HepG2 (cell line): Measurements from ENCODE around the gene TECTA. TPM values are rescaled to one million over a fixed set of nuclear protein-coding genes. Genes with fewer than 3 reads are reported as not detected.

Experiments
- ATAC-seq: fragments of 200-7000 bp; cut with Tn5 transposase; 3 replicates; pipeline ENCODE4 v1.9.1; 2020; ENCODE audit warnings: mild to moderate bottlenecking, moderate library complexity
- BruUV-seq: library from RNA; stranded (reverse); fragments of 400-500 nt; replicated peaks from 2 replicates; lab custom pipeline; 2021; lab: Mats Ljungman, UMichigan
- CTCF ChIA-PET: fragments of 300-600 bp; formaldehyde crosslinking; extraction: SDS; loops from one replicate; lab custom pipeline; 2021; ENCODE audit warnings: low total read pairs, inconsistent platforms, low intra/inter-chr PET ratio; lab: Yijun Ruan, JAX
- POLR2A ChIA-PET: fragments of 350-600 bp; sonication (Branson Sonifier 250); formaldehyde crosslinking; loops from one replicate; lab custom pipeline; 2020; ENCODE audit warnings: antibody characterized with exemption, inconsistent platforms; lab: Yijun Ruan, JAX
- DNase-seq: peaks from one replicate; pipeline ENCODE4 v3.0.0-alpha.2; 2015; ENCODE audit warnings: low spot score
- FAIRE-seq: peaks from 3 replicates; lab custom pipeline; 2011; peaks lifted over from hg19 to GRCh38; lab: Jason Lieb, UNC
- H2AFZ ChIP-seq: one replicate; pipeline ENCODE4 v1.6.1; 2011; ENCODE audit warnings: low read length, inconsistent platforms
- H3K27ac ChIP-seq: fragments of 300-600 bp; 3 replicates; pipeline ENCODE4 v1.8.0; 2011; ENCODE audit warnings: mixed run types, mild to moderate bottlenecking, mixed read lengths, low read length, inconsistent platforms; ENCODE audit not compliant: insufficient read depth; ENCODE audit errors: extremely low read length
- H3K27me3 ChIP-seq, 2 experiments: fragments of 200-600 bp in 1 of 2; 2 replicates in 1 of 2; 3 replicates in 1 of 2; pipeline versions ENCODE4 v1.6.0 to v1.8.0; 2011; ENCODE audit warnings: low read length in 2 of 2, mild to moderate bottlenecking in 2 of 2, moderate library complexity in 2 of 2, inconsistent platforms in 1 of 2; ENCODE audit not compliant: insufficient read depth in 2 of 2, control insufficient read depth in 1 of 2
- H3K36me3 ChIP-seq, 2 experiments: fragments of 200-600 bp in 1 of 2; replicated peaks in 1 of 2; 2 replicates in 1 of 2; 3 replicates in 1 of 2; pipeline versions ENCODE4 v1.5.1 to v1.8.0; 2011; ENCODE audit warnings: low read length in 2 of 2, inconsistent platforms in 1 of 2; ENCODE audit not compliant: insufficient read depth in 2 of 2, control insufficient read depth in 1 of 2
- H3K4me1 ChIP-seq: 2 replicates; pipeline ENCODE4 v1.5.1; 2012; ENCODE audit warnings: low read length, inconsistent platforms; ENCODE audit not compliant: insufficient read depth
- H3K4me2 ChIP-seq: 2 replicates; pipeline ENCODE4 v1.6.0; 2011; ENCODE audit warnings: low read depth, low read length, inconsistent platforms
- H3K4me3 ChIP-seq, 3 experiments: fragments of 200-600 bp in 1 of 3; sonication (generic), shearing (Covaris generic) in 1 of 3; replicated peaks in 1 of 3; 2 replicates each; pipeline ENCODE4 v1.5.1; 2011 to 2016; ENCODE audit warnings: low read length in 3 of 3, inconsistent platforms in 2 of 3, low read depth in 2 of 3, mild to moderate bottlenecking in 2 of 3, control low read depth in 1 of 3, mixed read lengths in 1 of 3; ENCODE audit not compliant: insufficient read depth in 1 of 3
- H3K79me2 ChIP-seq: one replicate; pipeline ENCODE4 v1.6.1; 2011; ENCODE audit warnings: low read length, inconsistent platforms; ENCODE audit not compliant: insufficient read depth
- H3K9ac ChIP-seq: 2 replicates; pipeline ENCODE4 v1.6.0; 2011; ENCODE audit warnings: mild to moderate bottlenecking, low read depth, low read length, inconsistent platforms; ENCODE audit not compliant: insufficient read depth
- H3K9me3 ChIP-seq: 2 replicates; pipeline ENCODE4 v1.5.1; 2012; ENCODE audit warnings: mild to moderate bottlenecking, low read length
- H4K20me1 ChIP-seq: 2 replicates; pipeline ENCODE4 v1.6.0; 2011; ENCODE audit warnings: inconsistent platforms, mild to moderate bottlenecking, low read length, moderate library complexity; ENCODE audit not compliant: insufficient read depth
- ATM ChIP-seq: fragments of 450-650 bp; IDR thresholded peaks from 2 replicates; pipeline ENCODE4 v1.7.1; 2017; ENCODE audit warnings: mild to moderate bottlenecking, borderline replicate concordance
- CENPT ChIP-seq: sonication (generic); formaldehyde crosslinking; IDR thresholded peaks from 2 replicates; pipeline ENCODE4 v1.8.0; 2022; ENCODE audit warnings: low read depth, mild to moderate bottlenecking, moderate library complexity, missing genetic modification reagents
- HIVEP1 ChIP-seq: sonication (generic); formaldehyde crosslinking; IDR thresholded peaks from 2 replicates; pipeline ENCODE4 v1.4.0; 2020; ENCODE audit warnings: mild to moderate bottlenecking, missing genetic modification reagents
- HNF4A ChIP-seq: sonication (generic); formaldehyde crosslinking; IDR thresholded peaks from 2 replicates; pipeline ENCODE4 v1.4.0; 2020; ENCODE audit warnings: missing genetic modification reagents
- HNRNPUL1 ChIP-seq: fragments of 200-400 bp; formaldehyde crosslinking; IDR thresholded peaks from 2 replicates; pipeline ENCODE4 v1.6.1; 2017; ENCODE audit warnings: low read depth, mild to moderate bottlenecking, low read length, moderate library complexity
- HOXA9 ChIP-seq: sonication (generic); formaldehyde crosslinking; IDR thresholded peaks from 2 replicates; pipeline ENCODE4 v1.8.1; 2022; ENCODE audit warnings: missing genetic modification reagents, mild to moderate bottlenecking, moderate library complexity, borderline replicate concordance
- PAX8 ChIP-seq: sonication (generic); formaldehyde crosslinking; IDR thresholded peaks from 2 replicates; pipeline ENCODE4 v1.8.0; 2022; ENCODE audit warnings: mild to moderate bottlenecking, missing genetic modification reagents, borderline replicate concordance
- PHF21A ChIP-seq: sonication (generic); formaldehyde crosslinking; IDR thresholded peaks from 2 replicates; pipeline ENCODE4 v1.5.0; 2020; ENCODE audit warnings: mild to moderate bottlenecking, missing genetic modification reagents
- RAD51 ChIP-seq: fragments of 450-650 bp; IDR thresholded peaks from 2 replicates; pipeline ENCODE4 v1.6.1; 2016; ENCODE audit warnings: borderline replicate concordance
- ZNF253 ChIP-seq: sonication (generic); formaldehyde crosslinking; IDR thresholded peaks from 2 replicates; pipeline ENCODE4 v1.8.0; 2022; ENCODE audit warnings: mild to moderate bottlenecking, missing genetic modification reagents, borderline replicate concordance
- ZNF296 ChIP-seq: sonication (generic); formaldehyde crosslinking; conservative IDR thresholded peaks from 2 replicates; pipeline ENCODE4 v1.5.0; 2020; ENCODE audit warnings: mild to moderate bottlenecking, missing genetic modification reagents
- ZNF33A ChIP-seq: sonication (generic); formaldehyde crosslinking; IDR thresholded peaks from 2 replicates; pipeline ENCODE4 v1.5.1; 2020; ENCODE audit warnings: missing genetic modification reagents, mild to moderate bottlenecking, moderate library complexity, borderline replicate concordance
- ZNF34 ChIP-seq: sonication (generic); formaldehyde crosslinking; IDR thresholded peaks from 2 replicates; pipeline ENCODE4 v1.4.0; 2020; ENCODE audit warnings: mild to moderate bottlenecking, missing genetic modification reagents, borderline replicate concordance
- ZNF441 ChIP-seq: sonication (generic); formaldehyde crosslinking; IDR thresholded peaks from 2 replicates; pipeline ENCODE4 v1.7.0; 2021; ENCODE audit warnings: missing genetic modification reagents, borderline replicate concordance
- ZNF564 ChIP-seq: sonication (generic); formaldehyde crosslinking; IDR thresholded peaks from 2 replicates; pipeline ENCODE4 v1.8.1; 2023; ENCODE audit warnings: mild to moderate bottlenecking, missing genetic modification reagents
- ZNF879 ChIP-seq: sonication (generic); formaldehyde crosslinking; IDR thresholded peaks from 2 replicates; pipeline ENCODE4 v1.8.1; 2023; ENCODE audit warnings: missing genetic modification reagents
- ZSCAN21 ChIP-seq: sonication (generic); formaldehyde crosslinking; IDR thresholded peaks from 2 replicates; pipeline ENCODE4 v1.8.0; 2022; ENCODE audit warnings: mild to moderate bottlenecking, missing genetic modification reagents, moderate library complexity, borderline replicate concordance
- WGBS: methylation state at CpG from one replicate; pipeline ENCODE4 v1.1.6; 2017; ENCODE audit warnings: low lambda C conversion rate; 5-methylcytosine and 5-hydroxymethylcytosine counted together
- in situ Hi-C: cut with HindIII; loops from 2 replicates; pipeline ENCODE4 v1.10.0; 2017; ENCODE audit warnings: low pct_unique_long_range_greater_than_20kb; ENCODE audit not compliant: extremely low pct_ligation_motif_present
- intact Hi-C: fragments of 100-400 bp; cut with micrococcal nuclease; formaldehyde crosslinking; loops from one replicate; pipeline ENCODE4 v1.10.0; 2022; ENCODE audit not compliant: unreplicated experiment
- polyA plus RNA-seq, 8 experiments: library from polyadenylated mRNA; depleted of rRNA in 3 of 8; stranded (reverse) in 7 of 8; unstranded in 1 of 8; fragments of >200 nt; fragmentation: Illumina TruSeq in 4 of 8; extraction: Trizol in 4 of 8; gene quantifications; 2 replicates each; pipeline versions ENCODE4 v1.2.1 to v1.2.3, GENCODE V29; 2011 to 2016; ENCODE audit warnings: low read depth in 4 of 8, missing spikeins in 1 of 8, mixed read lengths in 1 of 8; ENCODE audit not compliant: insufficient read depth in 1 of 8
- total RNA-seq, 5 experiments: library from RNA; depleted of rRNA; stranded (reverse); fragments of >200 nt; fragmentation: Illumina TruSeq; extraction: Trizol; gene quantifications; 2 replicates each; pipeline ENCODE4 v1.2.3, GENCODE V29; 2016; ENCODE audit warnings: low read depth in 1 of 5

TECTA gene
- total and polyA plus RNA-seq, 2 of the 13 experiments (the other 11 are each of a cell fraction or from before 2014, with no cell fraction given): 0.04 to 0.17 TPM

DNA sequence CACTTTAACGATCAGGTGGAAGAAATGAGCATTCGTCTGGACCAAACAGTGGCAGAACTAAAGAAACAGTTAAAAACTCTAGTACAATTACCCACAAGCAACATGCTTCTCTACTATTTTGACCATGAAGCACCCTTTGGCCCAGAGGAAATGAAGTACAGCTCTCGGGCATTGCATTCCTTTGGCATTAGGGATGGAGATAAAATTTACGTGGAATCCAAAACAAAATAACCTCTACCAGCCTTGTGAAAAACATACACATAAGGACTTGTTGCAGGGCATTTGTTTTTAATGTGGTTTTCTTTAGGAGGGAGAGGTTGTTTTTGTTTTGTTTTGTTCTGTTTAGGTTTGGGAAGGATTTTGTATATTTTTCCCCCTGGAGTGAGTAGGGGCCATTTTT is 14.2 kb upstream of the TECTA start:
- no TSS peak for BruUV-seq
- ChIA-PET CTCF (no interaction called here), POLR2A (no interaction called here)
- H3K4me1 ChIP-seq: peaks cover 6% of the 10 kb centered on the region
- H2AFZ ChIP-seq: no peak overlapping the region
- H3K4me3 ChIP-seq: no peak overlapping the region
- no peak for TF ChIP-seq RAD51
- no peak for TF ChIP-seq HIVEP1
- TF ChIP-seq PHF21A (CRISPR knock-in tag): no peak
- TF ChIP-seq ZSCAN21 (CRISPR knock-in tag): no peak
- TF ChIP-seq HOXA9 (CRISPR knock-in tag): no peak
- TF ChIP-seq ZNF296: no peak
- TF ChIP-seq ZNF253 (CRISPR knock-in tag): no peak
- TF ChIP-seq ZNF564 (CRISPR knock-in tag): no peak
- TF ChIP-seq ZNF33A: no peak
- TF ChIP-seq ZNF34 (CRISPR knock-in tag): no peak
- no peak for TF ChIP-seq HNF4A
- TF ChIP-seq ZNF441 (CRISPR knock-in tag): no peak
- TF ChIP-seq ZNF879 (CRISPR knock-in tag): no peak
- no peak for TF ChIP-seq CENPT (CRISPR knock-in tag)
- TF ChIP-seq PAX8 (CRISPR knock-in tag): no peak
- no peak for TF ChIP-seq HNRNPUL1
- TF ChIP-seq ATM: no peak
- in situ Hi-C loops (no loop called here), intact Hi-C loops (no loop called here)
- H4K20me1 ChIP-seq: no peaks in the 10 kb centered on the region
- no peak overlapping the region for H3K27ac ChIP-seq
- no peaks in the 10 kb centered on the region for H3K9me3 ChIP-seq
- DNase-seq (no peak), FAIRE-seq (no peak), ATAC-seq (no peak)
- H3K36me3 ChIP-seq: 0 out of 5 replicates have a peak, but pooled peaks cover 0 to 13% of the 10 kb centered on the region in 2 experiments
- H3K4me2 ChIP-seq: no peak overlapping the region
- H3K27me3 ChIP-seq: no peaks in the 10 kb centered on the region
- 100% methylated on average over 4 of the region's 4 CpGs for WGBS
- no peak overlapping the region for H3K9ac ChIP-seq
- H3K79me2 ChIP-seq: no peaks in the 10 kb centered on the region
